ENCODE results near the gene LMO7.

LMO7 gene

GRCh38 chr13:75635828-75636435, at the start of gene LMO7:
TSS of gene LMO7 (plus strand) at chr13:75636330. CDS start at chr13:75636658, 328 bp downstream.
- no peaks in the 10 kb centered on the region for H3K27me3 Mint-ChIP-seq
- H3K27ac Mint-ChIP-seq = no peak within 1 kb of the TSS
- H3K4me1 Mint-ChIP-seq (ENCODE audit: low read depth) = peaks cover 12% of the 10 kb centered on the region
- peak within 1 kb of the TSS; percentile 82 for H3K4me3 Mint-ChIP-seq
- no peaks in the 10 kb centered on the region for H3K36me3 Mint-ChIP-seq
- H3K9me3 Mint-ChIP-seq (ENCODE audit: low read depth) = no peaks in the 10 kb centered on the region

- H3K27ac Mint-ChIP-seq = no peak overlapping the region
- peaks cover 5% of the 10 kb centered on the region for H3K4me1 Mint-ChIP-seq (ENCODE audit: low read depth)
- H3K27me3 Mint-ChIP-seq = no peaks in the 10 kb centered on the region
- no peak overlapping the region for H3K4me3 Mint-ChIP-seq
- H3K36me3 Mint-ChIP-seq = peaks cover 42% of the 10 kb centered on the region
- peaks cover 5% of the 10 kb centered on the region for H3K9me3 Mint-ChIP-seq (ENCODE audit: low read depth)
Observed at GRCh38 chr13:75587679-75588078, 48.5 kb upstream of the LMO7 start.

GRCh38 chr13:75596657-75597182, 39.4 kb upstream of the LMO7 start:
- no peaks in the 10 kb centered on the region for H3K9me3 Mint-ChIP-seq (ENCODE audit: low read depth)
- no peaks in the 10 kb centered on the region for H3K4me1 Mint-ChIP-seq (ENCODE audit: low read depth)
- H3K27me3 Mint-ChIP-seq = no peaks in the 10 kb centered on the region
- H3K27ac Mint-ChIP-seq = no peak overlapping the region
- no peak overlapping the region for H3K4me3 Mint-ChIP-seq
- H3K36me3 Mint-ChIP-seq = peaks cover 29% of the 10 kb centered on the region

GRCh38 chr13:75600371-75600770, 35.8 kb upstream of the LMO7 start:
- Mint-ChIP-seq H3K9me3 (ENCODE audit: low read depth) (no peaks in the 10 kb centered on the region), H3K4me3 (no peak overlapping the region), H3K27me3 (no peaks in the 10 kb centered on the region), H3K4me1 (ENCODE audit: low read depth) (no peaks in the 10 kb centered on the region), H3K27ac (no peak overlapping the region), H3K36me3 (peaks cover 26% of the 10 kb centered on the region)

GRCh38 chr13:75603038-75603437, 33.1 kb upstream of the LMO7 start:
- Mint-ChIP-seq H3K4me3 (no peak overlapping the region), H3K27me3 (no peaks in the 10 kb centered on the region), H3K4me1 (ENCODE audit: low read depth) (no peaks in the 10 kb centered on the region), H3K9me3 (ENCODE audit: low read depth) (no peaks in the 10 kb centered on the region), H3K27ac (no peak overlapping the region), H3K36me3 (peaks cover 22% of the 10 kb centered on the region)

- Mint-ChIP-seq H3K27me3 (no peaks in the 10 kb centered on the region), H3K9me3 (ENCODE audit: low read depth) (no peaks in the 10 kb centered on the region), H3K27ac (no peak overlapping the region), H3K4me3 (no peak overlapping the region), H3K4me1 (ENCODE audit: low read depth) (no peaks in the 10 kb centered on the region), H3K36me3 (peaks cover 12% of the 10 kb centered on the region)
Observed at GRCh38 chr13:75607447-75607846, 28.7 kb upstream of the LMO7 start.

- no peaks in the 10 kb centered on the region for H3K27me3 Mint-ChIP-seq
- H3K9me3 Mint-ChIP-seq (ENCODE audit: low read depth) = no peaks in the 10 kb centered on the region
- no peak overlapping the region for H3K4me3 Mint-ChIP-seq
- no peaks in the 10 kb centered on the region for H3K4me1 Mint-ChIP-seq (ENCODE audit: low read depth)
- no peak overlapping the region for H3K27ac Mint-ChIP-seq
- H3K36me3 Mint-ChIP-seq = peaks cover 27% of the 10 kb centered on the region
Observed at GRCh38 chr13:75610466-75610865, 25.7 kb upstream of the LMO7 start.

- Mint-ChIP-seq H3K9me3 (ENCODE audit: low read depth) (no peaks in the 10 kb centered on the region), H3K4me3 (no peak overlapping the region)
Observed at GRCh38 chr13:75612354-75612753, 23.8 kb upstream of the LMO7 start.

GRCh38 chr13:75617230-75617629, 18.9 kb upstream of the LMO7 start:
- H3K27ac Mint-ChIP-seq = no peak overlapping the region
- H3K36me3 Mint-ChIP-seq = peaks cover 28% of the 10 kb centered on the region

More at GRCh38 chr13:75612354-75612753, 23.8 kb upstream of the LMO7 start:
- Mint-ChIP-seq H3K27ac (no peak overlapping the region), H3K4me1 (ENCODE audit: low read depth) (no peaks in the 10 kb centered on the region), H3K36me3 (peaks cover 23% of the 10 kb centered on the region), H3K27me3 (no peaks in the 10 kb centered on the region)

GRCh38 chr13:75618308-75618707, 17.8 kb upstream of the LMO7 start:
- Mint-ChIP-seq H3K27ac (no peak overlapping the region), H3K27me3 (no peaks in the 10 kb centered on the region), H3K9me3 (ENCODE audit: low read depth) (no peaks in the 10 kb centered on the region), H3K4me3 (no peak overlapping the region), H3K36me3 (peaks cover 23% of the 10 kb centered on the region), H3K4me1 (ENCODE audit: low read depth) (no peaks in the 10 kb centered on the region)

More at GRCh38 chr13:75617230-75617629, 18.9 kb upstream of the LMO7 start:
- H3K4me3 Mint-ChIP-seq = no peak overlapping the region
- H3K4me1 Mint-ChIP-seq (ENCODE audit: low read depth) = no peaks in the 10 kb centered on the region
- H3K9me3 Mint-ChIP-seq (ENCODE audit: low read depth) = no peaks in the 10 kb centered on the region
- H3K27me3 Mint-ChIP-seq = no peaks in the 10 kb centered on the region

GRCh38 chr13:75620020-75620419, 16.1 kb upstream of the LMO7 start:
- Mint-ChIP-seq H3K27me3 (no peaks in the 10 kb centered on the region), H3K36me3 (peaks cover 24% of the 10 kb centered on the region), H3K4me3 (no peak overlapping the region), H3K27ac (no peak overlapping the region), H3K9me3 (ENCODE audit: low read depth) (no peaks in the 10 kb centered on the region), H3K4me1 (ENCODE audit: low read depth) (no peaks in the 10 kb centered on the region)

GRCh38 chr13:75621147-75621546, 15.0 kb upstream of the LMO7 start:
- Mint-ChIP-seq H3K9me3 (ENCODE audit: low read depth) (no peaks in the 10 kb centered on the region), H3K36me3 (peaks cover 34% of the 10 kb centered on the region), H3K4me3 (no peak overlapping the region), H3K4me1 (ENCODE audit: low read depth) (no peaks in the 10 kb centered on the region), H3K27me3 (no peaks in the 10 kb centered on the region), H3K27ac (no peak overlapping the region)

GRCh38 chr13:75628801-75629200, 7.3 kb upstream of the LMO7 start:
- no peaks in the 10 kb centered on the region for H3K27me3 Mint-ChIP-seq
- H3K27ac Mint-ChIP-seq = no peak overlapping the region
- peaks cover 22% of the 10 kb centered on the region for H3K36me3 Mint-ChIP-seq
- H3K4me1 Mint-ChIP-seq (ENCODE audit: low read depth) = peaks cover 9% of the 10 kb centered on the region
- no peak overlapping the region for H3K4me3 Mint-ChIP-seq
- no peaks in the 10 kb centered on the region for H3K9me3 Mint-ChIP-seq (ENCODE audit: low read depth)

GRCh38 chr13:75633285-75633684, 2.8 kb upstream of the LMO7 start:
- H3K27ac Mint-ChIP-seq = no peak overlapping the region
- H3K27me3 Mint-ChIP-seq = no peaks in the 10 kb centered on the region
- H3K4me3 Mint-ChIP-seq = peak overlapping the region; percentile 43

GRCh38 chr13:75635101-75635827, 866 bp upstream of the LMO7 start:
- Mint-ChIP-seq H3K4me3 (peak overlapping the region; percentile 70), H3K27ac (no peak overlapping the region), H3K36me3 (no peaks in the 10 kb centered on the region), H3K27me3 (no peaks in the 10 kb centered on the region), H3K4me1 (ENCODE audit: low read depth) (peaks cover 12% of the 10 kb centered on the region), H3K9me3 (ENCODE audit: low read depth) (no peaks in the 10 kb centered on the region)

More at GRCh38 chr13:75633285-75633684, 2.8 kb upstream of the LMO7 start:
- H3K4me1 Mint-ChIP-seq (ENCODE audit: low read depth) = peaks cover 12% of the 10 kb centered on the region
- H3K36me3 Mint-ChIP-seq = no peaks in the 10 kb centered on the region
- no peaks in the 10 kb centered on the region for H3K9me3 Mint-ChIP-seq (ENCODE audit: low read depth)

Data from activated naive CD8-positive, alpha-beta T cell (primary cell).